GM18868 (cell line): ENCODE data around the gene TMEM52.
"Not testable (repeated sequence)": the region's sequence is repeated elsewhere in the genome, so short reads cannot be mapped to it uniquely, and the experiment has no call there.

Source experiments
- ATAC-seq: cut with Tn5 transposase; IDR thresholded peaks from one replicate; pipeline ENCODE4 v1.9.1; 2021; ENCODE audit warnings: mild to moderate bottlenecking, moderate library complexity; ENCODE audit not compliant: unreplicated experiment

The TMEM52 gene

GRCh38 chr1:1947493-1947892 lies 28.4 kb upstream of the TMEM52 start:
- no peak for ATAC-seq

GRCh38 chr1:1946540-1946939 lies 27.5 kb upstream of the TMEM52 start:
- no peak for ATAC-seq

GRCh38 chr1:1945782-1946393 lies 26.8 kb upstream of the TMEM52 start:
- ATAC-seq = no peak

- no peak for ATAC-seq
These were observed 24.9 kb upstream of the TMEM52 start for GRCh38 chr1:1943834-1944570.

GRCh38 chr1:1942753-1943656 lies 23.9 kb upstream of the TMEM52 start:
- ATAC-seq = no peak

- no peak for ATAC-seq
These were observed 23.0 kb upstream of the TMEM52 start for GRCh38 chr1:1941868-1942752.

GRCh38 chr1:1941211-1941841 lies 22.2 kb upstream of the TMEM52 start:
- ATAC-seq = no peak

- ATAC-seq = no peak
These were observed 21.0 kb upstream of the TMEM52 start for GRCh38 chr1:1940123-1940425.

GRCh38 chr1:1939296-1940122 lies 20.4 kb upstream of the TMEM52 start:
- ATAC-seq = no peak

- no peak for ATAC-seq
These were observed 19.7 kb upstream of the TMEM52 start for GRCh38 chr1:1938613-1939295.

- ATAC-seq = no peak
These were observed 19.1 kb upstream of the TMEM52 start for GRCh38 chr1:1938276-1938573.

- no peak for ATAC-seq
These were observed 18.6 kb upstream of the TMEM52 start for GRCh38 chr1:1937549-1938275.

GRCh38 chr1:1937061-1937460 lies 18.0 kb upstream of the TMEM52 start:
- ATAC-seq = no peak

- not testable (repeated sequence) for ATAC-seq
These were observed 15.8 kb upstream of the TMEM52 start for GRCh38 chr1:1934848-1935247.

GRCh38 chr1:1929639-1930545 lies 10.8 kb upstream of the TMEM52 start:
- no peak for ATAC-seq

- ATAC-seq = no peak
These were observed 10.1 kb upstream of the TMEM52 start for GRCh38 chr1:1929102-1929638.
